Stimulated activated CD4-positive, alpha-beta T cell treated with anti-CD3 and anti-CD28 coated beads, Interleukin-15, amount 100 ng/mL, for 24 hours (primary cell): ENCODE results near the gene BTBD9.
"Not testable (repeated sequence)": the region's sequence is repeated elsewhere in the genome, so short reads cannot be mapped to it uniquely, and the experiment has no call there.

Experiments used
- DNase-seq: peaks from one replicate; pipeline ENCODE4 v3.0.0-alpha.2; 2020

BTBD9 gene

DNA sequence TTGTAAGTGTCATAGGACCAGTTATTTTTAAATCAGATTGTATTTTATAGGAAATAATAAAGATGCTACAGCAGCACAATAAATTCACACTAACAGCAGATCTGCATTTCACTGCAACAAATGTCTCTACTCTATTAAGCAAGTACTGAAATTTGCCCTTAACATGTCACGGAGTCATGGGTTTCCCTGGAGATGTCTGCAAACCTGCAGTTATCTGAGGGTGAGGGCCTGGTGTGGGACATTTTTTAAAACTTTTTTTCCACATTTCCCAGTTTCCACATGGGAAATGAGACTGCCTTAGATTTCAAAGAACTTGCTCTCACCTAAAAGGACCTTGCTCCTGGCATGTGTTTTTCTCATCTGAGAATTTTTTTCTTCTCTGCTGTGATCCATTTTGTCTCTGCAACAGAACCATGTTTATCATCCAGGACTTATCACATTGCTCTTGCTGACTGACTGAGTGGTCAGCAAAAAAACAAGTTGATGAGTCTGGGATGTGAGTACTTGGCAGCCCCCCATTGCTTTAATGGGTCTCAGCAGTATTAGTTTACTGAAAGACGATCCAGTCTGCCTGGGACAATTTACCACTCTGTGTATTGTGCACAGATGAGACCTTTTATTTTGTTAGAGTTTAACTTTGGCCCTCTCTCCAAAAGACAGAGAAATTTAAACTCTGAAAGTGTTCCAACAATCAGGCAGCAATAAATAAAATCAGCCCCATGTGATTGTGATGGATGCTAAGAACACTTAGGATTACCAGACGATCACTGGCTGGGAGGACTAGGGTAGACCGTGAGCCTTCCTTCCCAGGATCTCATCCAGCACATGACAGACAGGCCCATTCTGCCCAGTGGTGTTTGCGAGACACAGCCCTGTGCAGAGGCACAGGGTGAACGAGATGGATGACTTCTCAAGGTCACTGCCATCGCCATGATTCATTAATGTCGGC lies 268.8 kb downstream of the BTBD9 start:
- no peak for DNase-seq

DNA sequence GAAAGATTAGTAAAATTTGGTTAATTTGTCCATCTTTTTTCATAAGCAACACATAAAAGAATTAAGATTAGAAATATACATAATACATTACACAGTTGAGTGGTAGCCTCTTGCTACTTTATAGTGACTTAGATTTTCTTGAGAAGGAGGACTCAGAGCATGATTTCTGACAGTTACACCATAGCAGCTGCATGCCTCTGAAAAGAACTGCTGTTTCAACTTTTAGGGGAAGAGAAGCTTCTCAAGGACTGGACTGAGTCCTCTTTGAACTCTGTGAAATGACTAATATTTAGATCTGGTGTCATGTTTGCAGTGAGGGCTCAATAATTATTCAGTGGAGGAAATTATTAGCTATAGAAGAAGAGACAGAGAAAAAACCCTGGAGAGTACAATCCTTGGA lies 272.5 kb downstream of the BTBD9 start:
- no peak for DNase-seq

DNA sequence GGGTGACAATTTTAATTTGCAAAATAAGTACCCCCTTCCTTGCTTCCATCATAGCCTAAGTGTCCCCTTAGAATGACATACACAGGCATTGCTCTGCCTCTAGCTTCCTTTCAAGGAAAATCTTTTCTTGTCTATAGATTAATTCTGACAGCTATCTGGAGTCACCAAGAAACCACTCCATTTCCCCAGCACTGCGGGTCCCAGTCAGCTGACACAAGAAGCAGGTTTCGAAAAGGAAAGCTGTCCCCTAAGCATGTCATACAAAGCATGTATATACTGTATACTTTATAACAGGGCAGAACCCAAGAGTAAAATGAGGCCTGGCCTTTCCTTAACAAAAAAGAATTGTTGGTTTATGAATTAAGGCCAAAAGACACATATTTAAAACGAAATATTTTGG lies 273.5 kb downstream of the BTBD9 start:
- no peak for DNase-seq

DNA sequence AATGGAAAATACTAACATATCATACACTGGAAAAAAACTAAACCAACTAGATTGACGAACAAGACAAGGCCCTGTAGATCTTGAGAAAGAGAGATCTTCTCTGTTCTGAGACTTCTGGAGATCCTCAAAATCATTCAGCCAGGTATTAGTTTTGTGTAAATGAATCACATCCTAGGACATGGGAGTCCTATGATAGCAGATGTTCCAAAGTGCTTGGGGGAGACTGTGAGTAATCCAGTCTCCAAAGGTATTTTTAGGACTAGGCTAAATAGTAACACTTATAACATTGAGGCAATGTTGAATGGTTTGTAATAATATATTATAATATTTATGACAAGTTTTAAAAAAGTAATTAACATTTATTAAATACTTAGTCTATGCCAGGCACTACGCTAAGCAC lies 275.0 kb downstream of the BTBD9 start:
- no peak for DNase-seq

DNA sequence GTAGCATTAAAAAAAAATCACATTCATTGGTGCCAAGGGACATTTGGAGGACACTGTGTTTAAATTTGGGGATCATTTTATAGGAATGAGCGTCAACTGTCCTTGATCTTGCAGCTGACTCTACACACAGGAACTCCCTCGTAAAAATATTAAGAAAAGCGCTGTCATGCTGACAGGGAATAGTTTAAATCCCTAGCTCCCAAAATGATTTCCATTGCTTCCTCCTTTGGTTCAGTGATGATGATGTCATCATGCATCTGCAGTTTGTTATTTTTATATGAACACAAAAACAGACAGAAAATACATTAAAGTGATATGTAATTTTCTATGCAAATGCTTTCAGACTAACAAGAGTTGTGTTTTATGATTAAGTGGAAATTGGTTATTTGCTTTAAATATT lies 275.6 kb downstream of the BTBD9 start:
- no peak for DNase-seq

DNA sequence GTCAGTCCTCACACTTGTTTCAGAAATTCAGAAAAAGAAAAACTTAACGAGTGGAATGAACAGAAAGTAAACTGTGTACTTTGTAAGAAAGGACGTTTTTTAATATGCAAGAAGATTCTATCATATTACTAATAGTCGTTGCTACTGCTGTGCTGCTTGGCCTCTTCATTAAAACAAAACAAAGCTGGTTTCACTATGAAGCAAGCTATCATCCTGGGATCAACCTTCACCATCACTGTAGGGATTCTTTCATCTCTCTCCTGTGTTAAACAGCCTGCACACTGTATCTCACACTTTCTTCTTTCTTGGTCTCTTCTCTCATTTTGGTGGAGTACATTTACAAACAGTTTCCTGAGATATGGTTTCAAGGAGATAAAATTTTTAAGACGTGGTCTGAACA lies 284.2 kb downstream of the BTBD9 start:
- DNase-seq = no peak

DNA sequence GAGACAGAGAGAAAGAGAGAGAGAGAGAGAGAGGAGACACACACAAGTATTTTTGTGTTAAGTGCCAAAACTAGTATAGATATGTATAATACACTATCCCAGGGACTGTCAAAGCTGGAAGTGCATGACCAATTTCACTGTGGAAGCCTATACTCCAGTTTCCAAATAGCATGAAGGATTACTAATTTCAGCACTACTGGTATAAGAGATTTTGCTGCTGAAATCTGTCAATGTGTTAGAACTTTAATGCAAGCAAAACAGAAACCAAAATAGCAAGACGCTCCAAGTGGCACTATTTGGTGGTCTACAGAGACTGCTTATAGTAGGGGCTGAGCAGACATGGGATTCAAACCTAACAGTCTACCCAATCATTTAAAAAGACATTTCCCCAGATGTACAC lies 284.8 kb downstream of the BTBD9 start:
- DNase-seq = no peak

DNA sequence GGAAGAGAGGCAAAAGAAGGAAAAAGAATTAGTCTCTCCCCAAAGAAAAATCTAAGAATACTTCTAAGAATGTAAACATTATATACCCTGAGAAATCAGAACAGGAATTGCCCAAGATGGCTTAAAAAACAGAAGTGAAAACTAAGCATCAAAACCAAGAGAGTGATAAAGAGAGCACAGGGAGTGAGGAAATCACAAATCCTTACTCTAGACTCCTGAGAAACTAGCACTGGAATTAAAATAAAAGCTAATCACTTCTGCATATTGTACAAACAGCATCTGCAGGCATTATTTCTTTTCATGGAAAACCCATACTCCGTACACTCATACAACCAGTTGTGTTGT lies 285.7 kb downstream of the BTBD9 start:
- DNase-seq = no peak

DNA sequence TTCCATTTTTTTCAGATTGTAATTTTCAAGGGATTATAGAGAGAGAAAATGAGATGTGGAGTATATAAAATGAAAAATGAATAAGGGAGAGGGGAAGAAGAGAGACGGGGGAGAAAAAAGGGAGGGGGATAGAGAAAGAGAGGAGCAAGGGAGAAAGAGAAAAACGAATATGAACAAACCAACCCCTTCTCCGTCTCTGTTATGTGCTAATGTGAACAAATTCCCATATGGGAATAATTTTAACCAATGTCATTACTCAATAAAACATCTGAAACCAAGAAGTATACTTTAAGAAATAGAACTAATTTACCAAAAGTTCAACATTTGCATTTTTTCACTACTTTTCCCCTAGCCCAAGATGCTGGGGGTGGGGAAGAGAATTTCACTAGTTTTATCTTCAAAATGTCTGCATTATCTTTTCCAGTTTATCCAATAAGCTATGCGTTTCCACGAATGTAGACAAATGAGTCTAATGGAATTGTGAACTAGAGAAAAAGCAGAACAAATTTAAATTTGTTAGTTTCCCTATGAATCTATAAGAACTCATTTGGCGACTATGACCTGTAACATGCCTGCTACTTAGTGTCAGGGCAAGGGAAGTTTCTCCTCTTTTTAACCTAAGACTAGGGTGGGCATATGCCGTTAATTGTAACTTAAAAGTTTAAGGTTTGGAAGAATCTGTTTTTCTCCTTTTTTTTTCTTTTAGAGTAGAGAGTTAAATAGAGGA lies 286.3 kb downstream of the BTBD9 start:
- DNase-seq = no peak

DNA sequence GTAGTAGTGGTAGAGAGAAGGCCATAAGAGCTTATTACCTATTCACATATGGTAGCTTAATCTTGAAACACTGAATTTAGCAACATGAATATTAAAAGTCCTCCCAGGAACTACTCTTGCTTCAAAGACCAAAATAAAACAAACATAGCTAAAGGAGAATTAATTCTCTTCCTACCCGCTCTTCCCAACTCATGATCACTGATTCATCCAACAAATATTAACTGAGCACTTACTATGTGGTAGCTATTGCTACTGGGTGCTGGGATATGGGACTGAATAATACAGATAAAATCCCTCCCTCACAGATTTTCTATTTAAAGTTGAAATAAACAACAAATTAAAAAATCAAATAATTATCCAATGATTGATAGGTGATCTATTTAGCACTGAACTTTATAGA lies 287.1 kb downstream of the BTBD9 start:
- DNase-seq = no peak

DNA sequence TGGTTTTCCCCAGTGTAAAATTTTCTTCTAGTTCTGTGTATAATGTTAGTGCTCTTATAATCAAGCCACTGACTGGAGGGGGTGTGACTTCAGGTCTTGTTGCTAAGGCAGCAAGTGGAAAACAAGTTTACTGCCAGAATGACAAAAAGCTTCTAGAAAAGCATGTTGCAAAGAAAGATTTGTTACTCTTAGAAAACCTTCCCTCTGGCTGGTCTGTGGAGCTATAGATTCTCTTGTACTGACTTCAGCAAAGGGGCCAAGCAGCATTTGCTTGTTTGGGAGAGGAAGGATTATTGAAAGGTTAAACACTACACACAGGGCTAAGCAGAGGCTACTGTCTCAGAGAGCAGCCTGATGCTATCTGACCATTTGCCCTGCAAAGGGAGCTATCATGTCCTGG lies 288.8 kb downstream of the BTBD9 start:
- DNase-seq = no peak

DNA sequence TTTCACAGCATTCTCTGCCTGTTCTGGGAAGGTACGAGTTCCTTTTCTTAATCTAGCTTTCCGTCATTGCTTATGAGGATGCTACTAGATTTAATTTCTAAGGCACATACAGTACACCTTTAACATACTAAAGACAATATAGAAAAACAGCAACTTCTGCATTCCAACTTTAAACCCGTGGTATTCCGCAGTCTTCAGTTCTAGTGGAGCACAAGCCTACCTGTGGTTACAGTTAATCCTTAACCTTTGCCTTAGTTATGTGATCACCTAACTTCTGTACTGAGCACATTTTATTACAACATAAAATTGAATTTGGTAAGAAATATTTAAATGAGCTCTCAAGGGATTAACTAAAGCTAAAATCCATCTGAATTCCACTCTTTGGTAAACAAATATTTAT lies 289.5 kb downstream of the BTBD9 start:
- DNase-seq = no peak

DNA sequence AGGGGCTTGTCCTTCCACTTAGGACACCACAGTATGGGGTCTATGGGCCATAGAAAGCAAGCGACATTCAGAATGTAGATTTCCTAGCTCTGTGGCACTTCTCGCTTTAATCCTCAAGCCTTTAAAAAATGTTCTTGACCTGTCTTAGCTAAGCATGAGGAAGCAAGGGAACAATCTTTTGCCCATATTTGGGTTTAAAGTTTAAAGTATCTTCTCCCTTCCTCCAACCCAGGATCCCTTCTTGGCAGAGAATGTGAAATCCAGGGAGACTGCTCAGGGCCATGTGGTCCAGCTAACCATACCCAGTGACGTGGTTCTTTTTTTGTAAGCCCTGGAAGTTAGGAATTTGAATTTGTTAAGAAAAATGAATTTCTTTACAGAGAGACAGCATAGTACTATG lies 289.9 kb downstream of the BTBD9 start:
- no peak for DNase-seq

DNA sequence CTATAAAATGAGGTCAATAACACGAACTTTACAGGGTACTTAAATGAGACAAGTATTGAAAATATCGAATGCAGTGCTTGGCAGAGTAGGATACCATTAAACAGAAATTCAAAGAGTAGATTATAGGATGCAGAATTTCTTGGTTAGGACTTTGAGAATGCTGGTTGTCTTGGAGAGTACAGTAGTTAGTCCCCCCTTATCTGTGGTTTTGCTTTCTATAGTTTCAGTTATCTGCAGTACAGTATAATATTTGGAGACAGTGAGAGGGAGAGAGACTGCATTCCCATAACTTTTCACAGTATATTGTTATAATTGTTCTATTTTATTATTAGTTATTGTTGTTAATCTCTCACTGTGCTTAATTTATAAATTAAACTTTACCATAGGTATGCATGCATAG lies 290.5 kb downstream of the BTBD9 start:
- no peak for DNase-seq

DNA sequence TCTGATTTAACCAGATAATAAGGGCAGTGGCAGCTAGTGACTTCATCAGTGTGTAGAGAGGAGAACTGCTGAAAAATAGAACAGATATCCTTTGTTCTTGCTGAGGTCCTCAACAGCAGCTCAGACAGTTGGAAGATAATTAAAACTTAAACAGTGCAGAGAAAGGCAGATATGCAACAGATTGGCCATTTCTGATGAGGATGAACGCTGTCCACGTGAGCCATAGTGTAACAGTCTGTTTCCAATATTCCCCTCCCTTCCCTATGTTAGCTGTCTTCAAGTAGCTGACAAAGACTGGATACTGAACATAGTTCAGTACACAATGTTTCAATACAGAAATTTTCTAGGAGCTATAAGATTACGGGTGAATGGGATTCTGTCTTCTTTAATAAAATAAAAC lies 291.4 kb downstream of the BTBD9 start:
- DNase-seq = no peak

DNA sequence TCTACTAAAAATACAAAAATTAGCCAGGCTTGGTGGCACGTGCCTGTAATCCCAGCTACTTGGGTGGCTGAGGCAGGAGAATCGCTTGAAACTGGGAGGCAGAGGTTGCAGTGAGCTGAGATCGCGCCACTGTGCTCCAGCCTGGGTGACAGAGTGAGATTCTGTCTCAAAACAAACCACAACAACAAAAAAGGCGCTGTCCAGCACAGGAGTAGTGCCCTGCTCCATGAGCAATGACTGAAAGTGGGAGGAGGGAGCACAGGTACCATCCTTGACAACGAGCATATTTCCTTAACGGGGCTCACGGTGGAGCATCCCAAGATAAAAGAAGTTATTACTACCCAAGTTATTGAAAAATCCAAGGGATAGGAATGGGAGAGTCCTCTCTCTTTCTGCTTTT lies 291.9 kb downstream of the BTBD9 start:
- DNase-seq = not testable (repeated sequence)

DNA sequence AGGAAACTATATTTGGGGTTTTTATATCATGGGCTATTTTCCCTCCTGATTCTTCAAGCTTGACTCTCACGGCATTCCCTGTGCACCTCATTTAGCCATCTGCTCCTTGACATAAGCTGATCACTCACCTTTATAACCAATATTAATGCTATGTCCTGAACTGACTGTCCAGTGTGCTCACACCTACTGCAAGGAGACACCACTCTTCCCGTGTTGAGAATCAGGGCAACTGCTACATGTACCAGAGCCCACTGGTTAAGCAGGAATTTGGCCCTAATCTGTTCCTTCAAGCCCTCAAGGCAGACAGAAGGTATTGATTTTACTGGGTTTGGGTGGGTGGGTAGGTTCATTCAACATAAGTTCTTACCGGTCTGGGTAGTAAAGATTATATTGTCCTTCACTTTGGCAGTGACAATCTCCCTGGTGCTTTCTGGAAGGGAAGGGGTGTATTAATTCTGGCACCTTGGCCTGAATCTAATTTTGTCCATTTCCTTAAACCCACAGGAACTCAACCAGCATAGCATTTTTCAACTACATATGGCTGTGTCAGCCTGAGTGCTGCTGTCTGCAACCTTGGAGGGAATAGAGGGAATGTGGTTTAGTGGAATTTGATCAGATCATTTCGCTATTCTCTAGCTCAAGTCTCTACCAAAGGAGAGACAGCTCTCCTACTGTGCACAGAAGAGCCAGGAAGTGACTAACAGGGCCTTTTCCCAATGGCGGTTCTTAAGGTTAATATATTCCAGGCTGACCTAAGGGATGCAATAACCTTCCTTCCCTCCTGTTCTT lies 293.2 kb downstream of the BTBD9 start:
- no peak for DNase-seq

DNA sequence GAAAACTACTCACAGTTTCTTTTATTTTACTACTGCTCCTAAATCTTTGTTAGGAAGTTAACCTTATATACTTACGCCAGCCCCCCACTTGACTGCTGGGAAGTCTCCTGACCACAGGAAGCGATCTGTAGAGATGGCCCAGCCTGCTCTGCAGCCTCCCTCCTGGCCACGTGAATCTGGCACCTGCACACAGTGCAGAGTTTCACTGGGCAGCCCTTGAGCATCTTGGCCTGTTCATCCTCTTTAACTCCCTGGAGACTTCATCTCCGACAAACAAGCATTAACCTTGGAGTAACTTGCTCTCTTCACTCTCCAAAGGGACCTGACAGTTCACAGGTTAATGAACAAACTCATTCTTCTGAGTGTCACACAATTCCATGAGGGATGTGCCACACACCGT lies 294.1 kb downstream of the BTBD9 start:
- no peak for DNase-seq

DNA sequence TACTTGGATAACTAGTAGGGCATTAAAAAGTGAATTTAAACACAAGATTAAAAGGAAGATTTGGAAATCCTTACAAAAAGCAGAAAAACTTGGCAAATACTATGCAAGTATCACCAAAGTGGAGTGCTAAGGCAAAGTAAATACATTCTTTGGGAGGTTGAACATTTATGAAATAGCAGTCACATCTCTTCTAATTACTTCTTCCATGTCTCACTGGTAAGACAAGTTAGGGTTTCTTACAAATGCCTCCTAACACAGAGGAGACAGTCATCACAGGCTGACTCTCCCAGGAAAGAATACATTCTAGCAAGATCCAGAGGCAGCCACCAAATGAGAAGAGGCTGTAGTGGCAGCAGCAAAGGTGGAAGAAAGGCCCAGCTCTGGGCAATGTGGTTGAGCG lies 298.2 kb downstream of the BTBD9 start:
- no peak for DNase-seq

DNA sequence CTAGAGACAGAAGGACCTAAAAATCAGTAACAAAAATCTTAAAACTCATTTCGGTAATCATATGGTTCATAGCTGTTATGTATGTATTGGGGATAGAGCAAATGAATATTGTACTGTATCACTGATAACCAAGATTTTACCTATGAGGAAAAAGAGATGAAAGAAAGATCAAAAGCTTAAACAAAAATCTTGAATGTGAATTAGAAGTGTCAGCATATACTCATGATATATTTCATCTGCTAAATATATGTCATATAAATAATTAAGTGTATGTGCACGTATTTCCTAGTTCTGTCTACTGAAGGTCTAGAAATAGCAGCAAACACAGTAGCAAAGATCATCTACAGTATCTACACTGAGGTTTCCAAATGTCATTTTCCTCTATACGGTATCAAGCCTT lies 299.8 kb downstream of the BTBD9 start:
- DNase-seq = no peak

DNA sequence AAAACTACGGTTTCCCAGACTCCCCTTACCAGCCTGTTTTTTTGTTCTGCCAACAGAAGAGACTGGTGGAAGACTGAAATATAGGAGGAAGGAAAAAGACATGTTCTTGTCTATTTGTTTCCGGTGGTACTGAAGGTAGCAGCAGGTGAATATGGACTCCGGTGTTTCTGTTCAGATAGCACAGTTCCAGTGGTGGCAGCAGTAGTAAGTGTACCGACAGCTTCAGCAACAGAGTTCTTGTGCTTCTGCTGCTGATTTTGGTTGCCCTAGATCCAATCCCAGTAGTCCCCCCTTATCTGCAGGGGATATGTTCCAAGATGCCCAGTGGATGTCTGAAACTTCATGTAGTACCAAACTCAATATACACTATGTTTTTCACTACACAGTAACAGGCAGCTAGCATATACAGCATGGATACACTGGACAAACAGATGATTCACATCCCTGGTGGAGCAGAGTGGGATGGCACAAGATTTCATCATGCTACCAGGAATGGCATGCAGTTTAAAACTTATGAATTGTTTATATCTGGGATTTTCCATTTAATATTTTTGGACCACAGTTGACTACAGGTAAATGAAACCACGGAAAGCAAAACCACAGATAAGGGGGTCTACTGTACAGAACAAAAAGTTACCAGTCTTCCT lies 301.8 kb downstream of the BTBD9 start:
- DNase-seq = no peak

DNA sequence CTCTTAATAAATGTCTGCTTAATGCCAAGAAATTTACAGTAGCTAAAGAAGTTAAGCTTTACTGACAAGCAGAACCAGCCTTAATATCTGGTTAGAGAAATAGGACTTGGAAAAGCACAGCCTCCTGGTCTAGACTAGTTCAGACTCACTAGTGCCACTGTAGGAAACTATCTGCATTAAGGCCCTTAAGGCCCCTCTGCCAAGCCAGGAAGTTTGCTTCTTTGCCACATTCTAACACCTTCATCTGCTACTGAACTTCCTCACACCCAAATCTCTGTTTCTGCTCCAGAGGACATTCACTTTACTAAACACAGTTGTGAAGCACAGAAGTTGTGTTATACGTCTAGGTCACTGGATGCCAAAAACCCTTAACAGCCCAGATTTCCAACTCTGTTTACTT lies 302.8 kb downstream of the BTBD9 start:
- DNase-seq = no peak

DNA sequence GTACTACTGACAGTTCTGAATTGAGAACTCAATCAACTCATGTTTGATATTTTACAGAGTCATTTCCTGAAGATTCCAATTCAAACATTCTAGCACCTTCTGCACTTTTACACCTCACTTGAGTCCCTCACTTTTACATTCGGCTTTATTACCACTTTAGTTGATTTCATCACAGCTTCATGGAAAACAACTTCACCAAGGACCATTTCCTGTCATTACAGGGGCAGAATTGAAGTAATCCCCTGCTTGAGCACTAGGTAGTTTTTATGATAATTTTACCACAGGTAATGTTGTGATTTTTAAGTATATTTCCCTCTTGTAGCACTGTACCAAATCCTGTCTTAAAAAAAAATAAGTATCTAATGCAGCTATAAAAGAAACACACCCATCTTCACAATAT lies 312.9 kb downstream of the BTBD9 start:
- no peak for DNase-seq
